Measurements from ENCODE around the gene RUNDC3A. TPM values are rescaled to one million over a fixed set of nuclear protein-coding genes. Genes with fewer than 3 reads are reported as not detected.

RUNDC3A gene
- total RNA-seq, 1 experiment from 2014 or later: 5.2 TPM

DNA sequence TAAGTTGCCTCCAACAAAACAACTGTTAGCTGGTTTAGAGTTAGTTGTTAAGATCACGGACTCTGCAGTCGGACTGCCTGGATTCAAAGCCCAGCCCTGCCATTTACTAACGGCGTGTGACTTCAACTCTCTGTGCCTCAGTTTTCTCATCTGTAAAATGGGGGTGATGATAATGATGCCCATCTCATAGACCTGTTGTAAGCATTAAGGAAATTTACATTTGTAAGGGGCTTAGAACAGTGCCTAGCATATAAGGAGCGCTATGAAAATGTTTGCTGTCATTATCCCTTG, 41.3 kb upstream of the RUNDC3A start:
- Mint-ChIP-seq H3K36me3 (no peaks in the 10 kb centered on the region), H3K4me3 (no peak overlapping the region), H3K27me3 (ENCODE audit: low read depth) (no peaks in the 10 kb centered on the region; the same call in 1 of the 2 replicates), H3K9me3 (no peaks in the 10 kb centered on the region), H3K27ac (no peak overlapping the region), H3K4me1 (no peaks in the 10 kb centered on the region)
- ChIA-PET POLR2A (no interaction called here), CTCF (no interaction called here)
- ATAC-seq (no peak), DNase-seq (ENCODE audit: low spot score) (no peak)
- TF ChIP-seq IRF1 (CRISPR knock-in tag; IDR thresholded peaks at IDR 0.05): no peak
- no peak for TF ChIP-seq KAT7 (CRISPR knock-in tag; IDR thresholded peaks at IDR 0.05; ENCODE audit: borderline replicate concordance)
- no peak for TF ChIP-seq ELF4 (CRISPR knock-in tag; IDR thresholded peaks at IDR 0.05; ENCODE audit: low read depth)
- TF ChIP-seq NFYB (CRISPR knock-in tag; conservative IDR thresholded peaks at IDR 0.05; ENCODE audit: low read depth): no peak
- no peak for TF ChIP-seq AFF4 (CRISPR knock-in tag; IDR thresholded peaks at IDR 0.05; ENCODE audit: borderline replicate concordance)
- TF ChIP-seq RELA (CRISPR knock-in tag; IDR thresholded peaks at IDR 0.05; ENCODE audit: borderline replicate concordance): no peak
- TF ChIP-seq, protein P1, sequence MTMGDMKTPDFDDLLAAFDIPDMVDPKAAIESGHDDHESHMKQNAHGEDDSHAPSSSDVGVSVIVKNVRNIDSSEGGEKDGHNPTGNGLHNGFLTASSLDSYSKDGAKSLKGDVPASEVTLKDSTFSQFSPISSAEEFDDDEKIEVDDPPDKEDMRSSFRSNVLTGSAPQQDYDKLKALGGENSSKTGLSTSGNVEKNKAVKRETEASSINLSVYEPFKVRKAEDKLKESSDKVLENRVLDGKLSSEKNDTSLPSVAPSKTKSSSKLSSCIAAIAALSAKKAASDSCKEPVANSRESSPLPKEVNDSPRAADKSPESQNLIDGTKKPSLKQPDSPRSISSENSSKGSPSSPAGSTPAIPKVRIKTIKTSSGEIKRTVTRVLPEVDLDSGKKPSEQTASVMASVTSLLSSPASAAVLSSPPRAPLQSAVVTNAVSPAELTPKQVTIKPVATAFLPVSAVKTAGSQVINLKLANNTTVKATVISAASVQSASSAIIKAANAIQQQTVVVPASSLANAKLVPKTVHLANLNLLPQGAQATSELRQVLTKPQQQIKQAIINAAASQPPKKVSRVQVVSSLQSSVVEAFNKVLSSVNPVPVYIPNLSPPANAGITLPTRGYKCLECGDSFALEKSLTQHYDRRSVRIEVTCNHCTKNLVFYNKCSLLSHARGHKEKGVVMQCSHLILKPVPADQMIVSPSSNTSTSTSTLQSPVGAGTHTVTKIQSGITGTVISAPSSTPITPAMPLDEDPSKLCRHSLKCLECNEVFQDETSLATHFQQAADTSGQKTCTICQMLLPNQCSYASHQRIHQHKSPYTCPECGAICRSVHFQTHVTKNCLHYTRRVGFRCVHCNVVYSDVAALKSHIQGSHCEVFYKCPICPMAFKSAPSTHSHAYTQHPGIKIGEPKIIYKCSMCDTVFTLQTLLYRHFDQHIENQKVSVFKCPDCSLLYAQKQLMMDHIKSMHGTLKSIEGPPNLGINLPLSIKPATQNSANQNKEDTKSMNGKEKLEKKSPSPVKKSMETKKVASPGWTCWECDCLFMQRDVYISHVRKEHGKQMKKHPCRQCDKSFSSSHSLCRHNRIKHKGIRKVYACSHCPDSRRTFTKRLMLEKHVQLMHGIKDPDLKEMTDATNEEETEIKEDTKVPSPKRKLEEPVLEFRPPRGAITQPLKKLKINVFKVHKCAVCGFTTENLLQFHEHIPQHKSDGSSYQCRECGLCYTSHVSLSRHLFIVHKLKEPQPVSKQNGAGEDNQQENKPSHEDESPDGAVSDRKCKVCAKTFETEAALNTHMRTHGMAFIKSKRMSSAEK (CRISPR knock-in tag; IDR thresholded peaks at IDR 0.05; ENCODE audit: borderline replicate concordance): no peak
- no peak for TF ChIP-seq MXD4 (CRISPR knock-in tag; IDR thresholded peaks at IDR 0.05; ENCODE audit: borderline replicate concordance)
- no peak for TF ChIP-seq MYBL2 (CRISPR knock-in tag; IDR thresholded peaks at IDR 0.05)
- no peak for TF ChIP-seq FOXP4 (CRISPR knock-in tag; IDR thresholded peaks at IDR 0.05)

DNA sequence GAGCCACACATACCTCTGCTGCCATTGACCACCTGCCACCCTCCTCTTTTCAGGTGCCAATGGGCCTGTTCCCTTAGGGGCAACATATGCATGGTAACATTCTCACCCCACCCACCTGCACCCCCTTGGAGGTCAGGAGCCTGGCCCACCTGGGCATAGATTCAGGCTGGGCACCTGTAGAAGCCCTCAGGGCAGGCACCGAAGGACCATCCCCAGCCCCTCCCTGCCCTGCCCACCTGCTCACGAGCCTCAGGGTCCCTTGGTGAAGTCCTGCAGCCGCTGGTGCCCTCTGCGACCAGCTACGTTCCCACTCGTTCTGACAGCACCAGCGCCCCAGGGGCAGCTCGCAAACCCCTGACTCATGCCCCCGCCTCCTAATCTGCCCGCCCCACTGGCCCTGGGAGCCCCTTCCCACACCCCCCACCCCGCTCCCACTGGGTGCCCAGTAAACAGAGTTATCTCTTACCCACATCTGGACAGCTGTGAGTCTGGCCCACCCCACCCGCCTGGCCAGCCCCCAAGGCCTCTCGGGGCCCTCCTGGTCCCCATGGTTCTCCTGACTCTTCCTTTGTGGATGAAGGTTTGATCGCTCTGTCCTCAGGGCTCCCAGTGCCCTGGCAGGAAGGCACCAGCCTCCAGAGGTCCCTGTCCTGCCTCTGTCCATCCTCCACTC, 40.4 kb upstream of the RUNDC3A start, which contains the start of gene SLC4A1:
TSS of gene SLC4A1 (minus strand) at position 318 of the 673 bp plus-strand sequence. CDS start 5,269 bp downstream, outside the sequence.
- DNase-seq (ENCODE audit: low spot score) (no peak), ATAC-seq (no peak)
- POLR2A ChIA-PET: no interaction called here

More for the DNA sequence above, 40.4 kb upstream of the RUNDC3A start, which contains the start of gene SLC4A1:
- Mint-ChIP-seq H3K36me3 (no peaks in the 10 kb centered on the region), H3K27me3 (ENCODE audit: low read depth) (no peaks in the 10 kb centered on the region; the same call in 1 of the 2 replicates), H3K4me1 (peaks cover 7% of the 10 kb centered on the region), H3K27ac (no peak within 1 kb of the TSS), H3K9me3 (no peaks in the 10 kb centered on the region), H3K4me3 (no peak within 1 kb of the TSS)
- TF ChIP-seq MAX (CRISPR knock-in tag; IDR thresholded peaks at IDR 0.05): no peak
- TF ChIP-seq, protein P2, sequence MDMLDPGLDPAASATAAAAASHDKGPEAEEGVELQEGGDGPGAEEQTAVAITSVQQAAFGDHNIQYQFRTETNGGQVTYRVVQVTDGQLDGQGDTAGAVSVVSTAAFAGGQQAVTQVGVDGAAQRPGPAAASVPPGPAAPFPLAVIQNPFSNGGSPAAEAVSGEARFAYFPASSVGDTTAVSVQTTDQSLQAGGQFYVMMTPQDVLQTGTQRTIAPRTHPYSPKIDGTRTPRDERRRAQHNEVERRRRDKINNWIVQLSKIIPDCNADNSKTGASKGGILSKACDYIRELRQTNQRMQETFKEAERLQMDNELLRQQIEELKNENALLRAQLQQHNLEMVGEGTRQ (CRISPR knock-in tag; IDR thresholded peaks at IDR 0.05): no peak
- TF ChIP-seq SMAD3 (CRISPR knock-in tag; IDR thresholded peaks at IDR 0.05; ENCODE audit: borderline replicate concordance): no peak
- CTCF ChIA-PET: interaction anchor here (0.6 to 1.0 kb wide), 2 partner anchors 95 to 100 kb away, joined by 3 read pairs; partner anchors contain the start of gene FAM171A2

All from WTC11 (cell line).